ENCODE results near the gene RPS15. TPM values are rescaled to one million over a fixed set of nuclear protein-coding genes. Genes with fewer than 3 reads are reported as not detected.

The RPS15 gene
- total and polyA plus RNA-seq, 2 of the 13 experiments (the other 11 are each of a cell fraction or from before 2014, with no cell fraction given) = 695 to 1,411 TPM

GRCh38 chr19:1400281-1401137 is 37.7 kb upstream of the RPS15 start (continued):
- no peak for TF ChIP-seq CSRNP2 (CRISPR knock-in tag; conservative IDR thresholded peaks at IDR 0.05; ENCODE audit: low read depth)
- no peak; the same call in 1 of the 2 replicates for TF ChIP-seq DPF2 (CRISPR knock-in tag; IDR thresholded peaks at IDR 0.05; ENCODE audit: borderline replicate concordance, low read depth)
- no peak; the same call in 1 of the 2 replicates for TF ChIP-seq SIN3A (IDR thresholded peaks at IDR 0.05; ENCODE audit: borderline replicate concordance, low read depth, low read length)
- no peak for TF ChIP-seq SAFB2 (CRISPR knock-in tag; IDR thresholded peaks at IDR 0.05; ENCODE audit: borderline replicate concordance, low read depth)
- no peak for TF ChIP-seq ZNF260 (CRISPR knock-in tag; IDR thresholded peaks at IDR 0.05; ENCODE audit: borderline replicate concordance, low read depth)
- TF ChIP-seq KDM3A (CRISPR knock-in tag; IDR thresholded peaks at IDR 0.05; ENCODE audit: low read depth) = no peak; the same call in 1 of the 2 replicates
- no peak for TF ChIP-seq ZNF276 (CRISPR knock-in tag; IDR thresholded peaks at IDR 0.05; ENCODE audit: low read depth)
- TF ChIP-seq, protein P1, sequence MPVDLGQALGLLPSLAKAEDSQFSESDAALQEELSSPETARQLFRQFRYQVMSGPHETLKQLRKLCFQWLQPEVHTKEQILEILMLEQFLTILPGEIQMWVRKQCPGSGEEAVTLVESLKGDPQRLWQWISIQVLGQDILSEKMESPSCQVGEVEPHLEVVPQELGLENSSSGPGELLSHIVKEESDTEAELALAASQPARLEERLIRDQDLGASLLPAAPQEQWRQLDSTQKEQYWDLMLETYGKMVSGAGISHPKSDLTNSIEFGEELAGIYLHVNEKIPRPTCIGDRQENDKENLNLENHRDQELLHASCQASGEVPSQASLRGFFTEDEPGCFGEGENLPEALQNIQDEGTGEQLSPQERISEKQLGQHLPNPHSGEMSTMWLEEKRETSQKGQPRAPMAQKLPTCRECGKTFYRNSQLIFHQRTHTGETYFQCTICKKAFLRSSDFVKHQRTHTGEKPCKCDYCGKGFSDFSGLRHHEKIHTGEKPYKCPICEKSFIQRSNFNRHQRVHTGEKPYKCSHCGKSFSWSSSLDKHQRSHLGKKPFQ (CRISPR knock-in tag; IDR thresholded peaks at IDR 0.05; ENCODE audit: insufficient replicate concordance) = peak; percentile 49
- TF ChIP-seq SNRNP70 (IDR thresholded peaks at IDR 0.05; ENCODE audit: low read depth, low read length) = no peak
- TF ChIP-seq JUND (CRISPR knock-in tag; IDR thresholded peaks at IDR 0.05) = peak; percentile 48; the same call in 1 of the 2 replicates
- no peak for TF ChIP-seq TERF1 (CRISPR knock-in tag; IDR thresholded peaks at IDR 0.05)
- no peak for TF ChIP-seq YY1 (IDR thresholded peaks at IDR 0.05; ENCODE audit: insufficient read depth, insufficient replicate concordance, low read depth, low read length)
- TF ChIP-seq XBP1 (CRISPR knock-in tag; IDR thresholded peaks at IDR 0.05) = no peak
- TF ChIP-seq HNF1A (IDR thresholded peaks at IDR 0.05; ENCODE audit: low read depth) = no peak
- peak; percentile 68; the same call in 1 of the 2 replicates for TF ChIP-seq HNF1A (CRISPR knock-in tag; IDR thresholded peaks at IDR 0.05; ENCODE audit: borderline replicate concordance)
- TF ChIP-seq ZNF34 (CRISPR knock-in tag; IDR thresholded peaks at IDR 0.05; ENCODE audit: borderline replicate concordance) = 0 out of 2 replicates have a peak, but pooled peaks have one; percentile 42
